H1 (cell line): ENCODE data around the gene WDR76. TPM values are rescaled to one million over a fixed set of nuclear protein-coding genes. Genes with fewer than 3 reads are reported as not detected.

Experiments used
- CTCF ChIA-PET: fragments of 300-600 bp; sonication (Branson Sonifier 250); formaldehyde crosslinking; loops from one replicate; lab custom pipeline; 2021; ENCODE audit not compliant: partially characterized antibody; lab: Charles Lee
- POLR2A ChIA-PET: fragments of 300-600 bp; sonication (Branson Sonifier 250); formaldehyde crosslinking; loops from one replicate; lab custom pipeline; 2021; ENCODE audit warnings: inconsistent platforms; ENCODE audit not compliant: partially characterized antibody; lab: Charles Lee
- DNase-seq, 2 experiments: peaks; one replicate each; pipeline versions ENCODE4 v3.0.0 to v3.0.0-alpha.2; 2010 to 2022; ENCODE audit warnings: low spot score in 2 of 2, low read depth in 1 of 2, mixed read lengths in 1 of 2
- FAIRE-seq: peaks from 2 replicates; lab custom pipeline; 2011; peaks lifted over from hg19 to GRCh38; lab: Jason Lieb, UNC
- H2AFZ ChIP-seq: 2 replicates; pipeline ENCODE4 v1.8.1; 2012; ENCODE audit warnings: low read length, inconsistent platforms
- H2AK5ac ChIP-seq: 2 replicates; pipeline ENCODE4 v1.6.1; 2013; ENCODE audit warnings: low read depth, low read length
- H2BK120ac ChIP-seq: replicated peaks from 2 replicates; pipeline ENCODE3; 2013; ENCODE audit warnings: low read depth, low read length, inconsistent platforms
- H2BK12ac ChIP-seq: 2 replicates; pipeline ENCODE4 v1.6.1; 2013; ENCODE audit warnings: low read depth, low read length
- H2BK15ac ChIP-seq: 2 replicates; pipeline ENCODE4 v1.6.1; 2013; ENCODE audit warnings: low read length
- H2BK20ac ChIP-seq: 2 replicates; pipeline ENCODE4 v1.6.1; 2013; ENCODE audit warnings: low read length
- H2BK5ac ChIP-seq: 2 replicates; pipeline ENCODE4 v1.6.1; 2013; ENCODE audit warnings: low read depth, low read length
- H3K14ac ChIP-seq: 2 replicates; pipeline ENCODE4 v1.6.1; 2013; ENCODE audit warnings: inconsistent platforms; ENCODE audit not compliant: insufficient read length
- H3K18ac ChIP-seq: 2 replicates; pipeline ENCODE4 v1.6.1; 2013; ENCODE audit warnings: low read length; ENCODE audit errors: extremely low read depth
- H3K23ac ChIP-seq: 2 replicates; pipeline ENCODE4 v1.6.1; 2013; ENCODE audit warnings: inconsistent platforms; ENCODE audit not compliant: insufficient read length
- H3K23me2 ChIP-seq: 2 replicates; pipeline ENCODE4 v1.6.1; 2013; ENCODE audit warnings: low read depth, low read length
- H3K27ac ChIP-seq: 2 replicates; pipeline ENCODE4 v1.6.1; 2011; ENCODE audit warnings: low read depth, low read length, inconsistent platforms
- H3K27me3 ChIP-seq, 4 experiments: replicated peaks in 1 of 4; 1 replicate in 1 of 4; 2 replicates in 3 of 4; pipeline versions ENCODE4 v1.6.1 to v1.8.1; 2011 to 2013; ENCODE audit warnings: low read length in 3 of 4, mild to moderate bottlenecking in 3 of 4, inconsistent platforms in 2 of 4, mixed read lengths in 2 of 4, moderate library complexity in 1 of 4; ENCODE audit not compliant: control insufficient read depth in 3 of 4, insufficient read depth in 3 of 4; ENCODE audit errors: extremely low read depth in 1 of 4
- H3K36me3 ChIP-seq, 4 experiments: 2 replicates each; pipeline versions ENCODE4 v1.6.1 to v1.8.1; 2011 to 2013; ENCODE audit warnings: mild to moderate bottlenecking in 4 of 4, low read length in 3 of 4, moderate library complexity in 2 of 4, control low read depth in 1 of 4, inconsistent platforms in 1 of 4; ENCODE audit not compliant: insufficient read depth in 4 of 4, control insufficient read depth in 2 of 4
- H3K4ac ChIP-seq: replicated peaks from 2 replicates; pipeline ENCODE3; 2013; ENCODE audit warnings: low read length, low read depth, mixed read lengths, inconsistent platforms; ENCODE audit not compliant: insufficient read length
- H3K4me1 ChIP-seq, 4 experiments: replicated peaks in 1 of 4; 1 replicate in 1 of 4; 2 replicates in 3 of 4; pipeline versions ENCODE4 v1.6.1 to v1.8.1; 2011 to 2013; ENCODE audit warnings: low read length in 3 of 4, inconsistent platforms in 2 of 4, mixed read lengths in 1 of 4; ENCODE audit not compliant: insufficient read depth in 4 of 4, control insufficient read depth in 3 of 4
- H3K4me2 ChIP-seq, 2 experiments: 2 replicates each; pipeline versions ENCODE4 v1.6.1 to v1.8.1; 2011 to 2013; ENCODE audit warnings: low read depth in 2 of 2, low read length in 2 of 2, control low read depth in 1 of 2, inconsistent platforms in 1 of 2, mild to moderate bottlenecking in 1 of 2; ENCODE audit not compliant: insufficient read depth in 1 of 2
- H3K4me3 ChIP-seq, 4 experiments: fragments of 200-600, 300-600 bp in 1 of 4; sonication (generic), shearing (Covaris generic), sonication (Bioruptor Twin) in 1 of 4; 2 replicates each; pipeline versions ENCODE4 v1.5.1 to v1.8.1; 2011 to 2016; ENCODE audit warnings: low read length in 4 of 4, low read depth in 3 of 4, control low read depth in 2 of 4, inconsistent platforms in 2 of 4, mild to moderate bottlenecking in 2 of 4, mixed read lengths in 1 of 4, moderate library complexity in 1 of 4; ENCODE audit not compliant: insufficient read depth in 2 of 4; ENCODE audit errors: extremely low read depth in 1 of 4
- H3K56ac ChIP-seq: replicated peaks from 2 replicates; pipeline ENCODE3; 2013; ENCODE audit warnings: low read depth, mild to moderate bottlenecking, mixed read lengths, low read length, inconsistent platforms; ENCODE audit not compliant: insufficient read length
- H3K79me1 ChIP-seq: 2 replicates; pipeline ENCODE4 v1.6.1; 2013; ENCODE audit warnings: low read depth, low read length, control low read depth
- H3K79me2 ChIP-seq, 2 experiments: 2 replicates each; pipeline versions ENCODE4 v1.6.1 to v1.8.1; 2012 to 2013; ENCODE audit warnings: low read length in 2 of 2, mild to moderate bottlenecking in 2 of 2, inconsistent platforms in 1 of 2; ENCODE audit not compliant: insufficient read depth in 2 of 2, control insufficient read depth in 1 of 2
- H3K9ac ChIP-seq, 4 experiments: replicated peaks in 1 of 4; 1 replicate in 1 of 4; 2 replicates in 3 of 4; pipeline versions ENCODE4 v1.6.1 to v1.8.1; 2011 to 2013; ENCODE audit warnings: low read depth in 3 of 4, low read length in 3 of 4, control low read depth in 2 of 4, mild to moderate bottlenecking in 2 of 4, moderate library complexity in 2 of 4, inconsistent platforms in 1 of 4; ENCODE audit errors: extremely low read depth in 1 of 4
- H3K9me3 ChIP-seq, 2 experiments: 2 replicates each; pipeline versions ENCODE4 v1.6.1 to v1.8.1; 2012 to 2013; ENCODE audit warnings: mild to moderate bottlenecking in 2 of 2, moderate library complexity in 2 of 2, control low read depth in 1 of 2, inconsistent platforms in 1 of 2, low read depth in 1 of 2, low read length in 1 of 2, mixed read lengths in 1 of 2; ENCODE audit not compliant: insufficient read depth in 2 of 2
- H4K20me1 ChIP-seq, 2 experiments: replicated peaks in 1 of 2; 2 replicates each; pipeline versions ENCODE3 to v1.8.1; 2011 to 2013; ENCODE audit warnings: inconsistent platforms in 2 of 2, low read length in 2 of 2, mild to moderate bottlenecking in 1 of 2; ENCODE audit not compliant: insufficient read depth in 2 of 2, control insufficient read depth in 1 of 2
- H4K5ac ChIP-seq: 2 replicates; pipeline ENCODE4 v1.6.1; 2013; ENCODE audit warnings: low read length, low read depth, mixed read lengths, inconsistent platforms; ENCODE audit not compliant: insufficient read length
- H4K8ac ChIP-seq: 2 replicates; pipeline ENCODE4 v1.8.0; 2013; ENCODE audit warnings: mild to moderate bottlenecking, moderate library complexity, low read length, inconsistent platforms; ENCODE audit not compliant: insufficient read depth; ENCODE audit errors: extremely low read depth
- H4K91ac ChIP-seq: replicated peaks from 2 replicates; pipeline ENCODE3; 2013; ENCODE audit warnings: low read length, mixed read lengths, inconsistent platforms; ENCODE audit not compliant: insufficient read length
- BCL11A ChIP-seq, 2 experiments: IDR thresholded peaks; one replicate each; pipeline ENCODE4 v1.6.1; 2011; ENCODE audit warnings: low read depth in 2 of 2, low read length in 2 of 2, mild to moderate bottlenecking in 2 of 2
- CREB1 ChIP-seq: IDR thresholded peaks from 2 replicates; pipeline ENCODE4 v1.6.1; 2012; ENCODE audit warnings: inconsistent platforms
- CTBP2 ChIP-seq: IDR thresholded peaks from 2 replicates; pipeline ENCODE4 v1.7.0; 2011; ENCODE audit warnings: borderline replicate concordance, mild to moderate bottlenecking, moderate library complexity, mixed read lengths, low read length; ENCODE audit not compliant: insufficient read depth, insufficient read length
- GABPA ChIP-seq: IDR thresholded peaks from 2 replicates; pipeline ENCODE4 v1.6.1; 2011; ENCODE audit warnings: mild to moderate bottlenecking, low read length, moderate library complexity, borderline replicate concordance; ENCODE audit not compliant: insufficient read depth
- HDAC6 ChIP-seq: IDR thresholded peaks from one replicate; pipeline ENCODE4 v1.7.1; 2012; ENCODE audit warnings: low read depth, mild to moderate bottlenecking, inconsistent platforms, low read length, moderate library complexity
- KDM5A ChIP-seq: fragments of 200-600 bp; IDR thresholded peaks from 2 replicates; pipeline ENCODE4 v1.7.1; 2012; ENCODE audit warnings: mild to moderate bottlenecking, low read length, inconsistent platforms, mixed read lengths
- RFX5 ChIP-seq: IDR thresholded peaks from 2 replicates; pipeline ENCODE4 v1.6.1; 2011; ENCODE audit warnings: low read depth, low read length, improper control_type of control experiment, borderline replicate concordance
- TEAD4 ChIP-seq: IDR thresholded peaks from 2 replicates; pipeline ENCODE4 v1.6.1; 2012; ENCODE audit warnings: low read depth, low read length, inconsistent platforms, mixed read lengths
- WGBS, 2 experiments: shearing (Covaris generic) in 1 of 2; methylation state at CpG; one replicate each; pipeline versions ENCODE4 v1.1.6 to v1.1.7; 2013 to 2015; ENCODE audit warnings: low lambda C conversion rate in 2 of 2, mixed read lengths in 2 of 2, inconsistent platforms in 1 of 2, low coverage in 1 of 2, missing lambda C conversion rate in 1 of 2; ENCODE audit not compliant: insufficient replicate concordance in 2 of 2, insufficient coverage in 1 of 2, insufficient read length in 1 of 2; ENCODE audit errors: extremely low coverage in 1 of 2, missing lambda C conversion rate in 1 of 2; 5-methylcytosine and 5-hydroxymethylcytosine counted together
- polyA plus RNA-seq, 7 experiments: library from polyadenylated mRNA; depleted of rRNA in 3 of 7; stranded (reverse) in 5 of 7; unstranded in 2 of 7; fragments of >200 nt in 5 of 7; fragments of 200-250 nt in 2 of 7; gene quantifications; 1 replicate in 5 of 7; 2 replicates in 1 of 7; 4 replicates in 1 of 7; pipeline versions ENCODE4 v1.2.1 to v1.2.3, GENCODE V29; 2011 to 2013; ENCODE audit warnings: missing spikeins in 2 of 7, mixed read lengths in 2 of 7
- total RNA-seq: library from RNA; stranded (reverse); fragmentation: NEBNext Ultra II Directional; extraction: Animal tissue kit (Norgen Biotek cat#: 25700); gene quantifications from 2 replicates; pipeline ENCODE4 v1.2.1, GENCODE V29; 2021
- TF ChIP-seq, protein P1 (sequence below): IDR thresholded peaks from 2 replicates; pipeline ENCODE4 v1.6.1; 2012; ENCODE audit warnings: inconsistent platforms
- TF ChIP-seq, protein P2 (sequence below), 3 experiments: IDR thresholded peaks; 1 replicate in 2 of 3; 2 replicates in 1 of 3; pipeline versions ENCODE4 v1.5.1 to v1.6.1; 2011; ENCODE audit warnings: low read length in 3 of 3, mild to moderate bottlenecking in 3 of 3, inconsistent platforms in 2 of 3, low read depth in 1 of 3, moderate library complexity in 1 of 3; ENCODE audit not compliant: insufficient read depth in 1 of 3; ENCODE audit errors: control extremely low read depth in 1 of 3

The WDR76 gene
- total and polyA plus RNA-seq, 2 of the 8 experiments (the other 6 are each of a cell fraction or from before 2014, with no cell fraction given) = 4.1 to 18.9 TPM

DNA sequence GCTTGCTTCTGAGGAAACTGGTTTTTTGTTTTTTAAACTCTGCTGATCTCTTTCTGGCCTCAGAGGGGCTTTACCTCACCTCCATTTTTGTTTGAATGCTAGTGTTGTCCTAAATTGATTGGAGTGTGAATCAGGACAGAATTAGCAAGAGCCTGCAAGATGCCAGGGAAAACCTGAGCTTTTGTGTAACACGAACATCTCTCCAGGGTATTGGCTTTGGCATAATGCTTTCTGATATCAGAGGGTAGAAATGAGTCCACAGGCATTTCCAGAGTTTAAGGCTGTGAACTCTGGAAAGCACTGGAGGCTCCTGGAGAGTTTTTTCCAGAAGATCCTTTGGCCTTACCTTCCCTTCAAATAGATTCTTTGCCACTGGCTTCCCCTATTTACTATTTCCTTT is 87.1 kb downstream of the WDR76 start:
- H4K91ac ChIP-seq = no peak overlapping the region
- ChIA-PET POLR2A (interaction anchor here (0.6 to 1.9 kb wide), 5 partner anchors 10 to 74 kb away, joined by 3 to 8 read pairs (median 3); no protein-coding TSS in a partner anchor), CTCF (interaction anchor here (0.8 to 5.6 kb wide), 7 partner anchors 8 to 152 kb away, joined by 3 to 45 read pairs (median 3); no protein-coding TSS in a partner anchor)
- peaks cover 0 to 3% (median 1%) of the 10 kb centered on the region in 4 experiments; a peak in 1 of 7 replicates for H3K4me1 ChIP-seq
- H3K4me3 ChIP-seq = no peak overlapping the region
- no peaks in the 10 kb centered on the region; a peak in 1 of 8 replicates for H3K36me3 ChIP-seq
- H3K79me1 ChIP-seq = no peaks in the 10 kb centered on the region
- no peak overlapping the region for H4K8ac ChIP-seq
- H3K14ac ChIP-seq = no peak overlapping the region
- H3K27me3 ChIP-seq = no peaks in the 10 kb centered on the region
- H3K4ac ChIP-seq = no peak overlapping the region
- H3K79me2 ChIP-seq = no peaks in the 10 kb centered on the region
- no peak overlapping the region for H3K9ac ChIP-seq
- 86% methylated on average over 1 of the region's 1 CpG; no CpG with 5 or more reads in 1 of the 2 experiments for WGBS, 2 experiments
- H2BK120ac ChIP-seq = no peak overlapping the region
- H2BK12ac ChIP-seq = no peak overlapping the region
- H3K18ac ChIP-seq = no peak overlapping the region
- no peaks in the 10 kb centered on the region for H4K20me1 ChIP-seq
- H2AFZ ChIP-seq = no peak overlapping the region
- no peak overlapping the region for H3K23ac ChIP-seq
- DNase-seq = no peak
- no peak overlapping the region for H2AK5ac ChIP-seq
- H3K4me2 ChIP-seq = no peak overlapping the region
- H3K56ac ChIP-seq = no peak overlapping the region
- no peak overlapping the region for H2BK5ac ChIP-seq
- no peak overlapping the region for H3K27ac ChIP-seq
- no peak for FAIRE-seq
- H2BK20ac ChIP-seq = no peak overlapping the region
- H3K9me3 ChIP-seq = no peaks in the 10 kb centered on the region
- H2BK15ac ChIP-seq = no peak overlapping the region
- no peaks in the 10 kb centered on the region for H3K23me2 ChIP-seq
- H4K5ac ChIP-seq = no peak overlapping the region
- TF ChIP-seq CTBP2 = no peak
- TF ChIP-seq HDAC6 = no peak
- TF ChIP-seq, protein P1, sequence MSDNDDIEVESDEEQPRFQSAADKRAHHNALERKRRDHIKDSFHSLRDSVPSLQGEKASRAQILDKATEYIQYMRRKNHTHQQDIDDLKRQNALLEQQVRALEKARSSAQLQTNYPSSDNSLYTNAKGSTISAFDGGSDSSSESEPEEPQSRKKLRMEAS = no peak
- TF ChIP-seq BCL11A (IDR thresholded peaks at IDR 0.05; ENCODE audit: low read depth in 2 of 2, low read length in 2 of 2) = no peak
- TF ChIP-seq, protein P2, sequence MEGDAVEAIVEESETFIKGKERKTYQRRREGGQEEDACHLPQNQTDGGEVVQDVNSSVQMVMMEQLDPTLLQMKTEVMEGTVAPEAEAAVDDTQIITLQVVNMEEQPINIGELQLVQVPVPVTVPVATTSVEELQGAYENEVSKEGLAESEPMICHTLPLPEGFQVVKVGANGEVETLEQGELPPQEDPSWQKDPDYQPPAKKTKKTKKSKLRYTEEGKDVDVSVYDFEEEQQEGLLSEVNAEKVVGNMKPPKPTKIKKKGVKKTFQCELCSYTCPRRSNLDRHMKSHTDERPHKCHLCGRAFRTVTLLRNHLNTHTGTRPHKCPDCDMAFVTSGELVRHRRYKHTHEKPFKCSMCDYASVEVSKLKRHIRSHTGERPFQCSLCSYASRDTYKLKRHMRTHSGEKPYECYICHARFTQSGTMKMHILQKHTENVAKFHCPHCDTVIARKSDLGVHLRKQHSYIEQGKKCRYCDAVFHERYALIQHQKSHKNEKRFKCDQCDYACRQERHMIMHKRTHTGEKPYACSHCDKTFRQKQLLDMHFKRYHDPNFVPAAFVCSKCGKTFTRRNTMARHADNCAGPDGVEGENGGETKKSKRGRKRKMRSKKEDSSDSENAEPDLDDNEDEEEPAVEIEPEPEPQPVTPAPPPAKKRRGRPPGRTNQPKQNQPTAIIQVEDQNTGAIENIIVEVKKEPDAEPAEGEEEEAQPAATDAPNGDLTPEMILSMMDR (IDR thresholded peaks at IDR 0.05; ENCODE audit: control extremely low read depth in 1 of 3, insufficient read depth in 1 of 3, low read depth in 1 of 3, low read length in 3 of 3) = no peak
- TF ChIP-seq GABPA = no peak
- TF ChIP-seq KDM5A = no peak
- no peak for TF ChIP-seq RFX5
- TF ChIP-seq CREB1 = no peak
- no peak for TF ChIP-seq TEAD4
